ENCODE measurements around the gene RGR. TPM values are rescaled to one million over a fixed set of nuclear protein-coding genes. Genes with fewer than 3 reads are reported as not detected.

RGR gene
- total and polyA plus RNA-seq, 2 experiments from 2014 or later = not detected

DNA sequence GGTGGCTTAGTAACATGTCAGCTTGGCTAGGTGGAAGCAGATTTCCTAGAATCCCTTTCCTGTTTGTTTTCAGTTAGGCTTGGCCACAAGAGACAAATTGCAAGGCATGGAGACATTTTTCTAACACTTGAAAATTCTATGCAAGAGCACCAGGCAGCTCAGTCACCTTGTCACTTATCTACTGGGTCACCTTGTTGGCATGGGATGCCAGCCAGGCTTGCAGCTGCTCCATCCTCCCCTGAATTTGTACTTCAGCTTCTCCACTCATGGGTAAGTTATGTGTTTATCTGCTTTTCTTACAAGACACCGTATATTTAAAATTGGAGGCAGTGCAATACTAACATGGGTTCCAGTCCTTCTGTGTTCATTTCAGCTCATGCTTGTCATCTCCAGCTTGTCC, 43.3 kb downstream of the RGR start (continued):
- TF ChIP-seq, protein P1, sequence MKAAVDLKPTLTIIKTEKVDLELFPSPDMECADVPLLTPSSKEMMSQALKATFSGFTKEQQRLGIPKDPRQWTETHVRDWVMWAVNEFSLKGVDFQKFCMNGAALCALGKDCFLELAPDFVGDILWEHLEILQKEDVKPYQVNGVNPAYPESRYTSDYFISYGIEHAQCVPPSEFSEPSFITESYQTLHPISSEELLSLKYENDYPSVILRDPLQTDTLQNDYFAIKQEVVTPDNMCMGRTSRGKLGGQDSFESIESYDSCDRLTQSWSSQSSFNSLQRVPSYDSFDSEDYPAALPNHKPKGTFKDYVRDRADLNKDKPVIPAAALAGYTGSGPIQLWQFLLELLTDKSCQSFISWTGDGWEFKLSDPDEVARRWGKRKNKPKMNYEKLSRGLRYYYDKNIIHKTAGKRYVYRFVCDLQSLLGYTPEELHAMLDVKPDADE (IDR thresholded peaks at IDR 0.05) = no peak
- TF ChIP-seq EZH2 (IDR thresholded peaks at IDR 0.05; ENCODE audit: low read depth, unreplicated experiment) (no peak), POLR2AphosphoS5 (IDR thresholded peaks at IDR 0.05; ENCODE audit: low read depth) (no peak), STAT1 (IDR thresholded peaks at IDR 0.05; ENCODE audit: unreplicated experiment) (no peak), EZH2phosphoT487 (IDR thresholded peaks at IDR 0.05; ENCODE audit: unreplicated experiment) (no peak), JUNB (IDR thresholded peaks at IDR 0.05; ENCODE audit: unreplicated experiment) (no peak)
- TF ChIP-seq, protein P2, sequence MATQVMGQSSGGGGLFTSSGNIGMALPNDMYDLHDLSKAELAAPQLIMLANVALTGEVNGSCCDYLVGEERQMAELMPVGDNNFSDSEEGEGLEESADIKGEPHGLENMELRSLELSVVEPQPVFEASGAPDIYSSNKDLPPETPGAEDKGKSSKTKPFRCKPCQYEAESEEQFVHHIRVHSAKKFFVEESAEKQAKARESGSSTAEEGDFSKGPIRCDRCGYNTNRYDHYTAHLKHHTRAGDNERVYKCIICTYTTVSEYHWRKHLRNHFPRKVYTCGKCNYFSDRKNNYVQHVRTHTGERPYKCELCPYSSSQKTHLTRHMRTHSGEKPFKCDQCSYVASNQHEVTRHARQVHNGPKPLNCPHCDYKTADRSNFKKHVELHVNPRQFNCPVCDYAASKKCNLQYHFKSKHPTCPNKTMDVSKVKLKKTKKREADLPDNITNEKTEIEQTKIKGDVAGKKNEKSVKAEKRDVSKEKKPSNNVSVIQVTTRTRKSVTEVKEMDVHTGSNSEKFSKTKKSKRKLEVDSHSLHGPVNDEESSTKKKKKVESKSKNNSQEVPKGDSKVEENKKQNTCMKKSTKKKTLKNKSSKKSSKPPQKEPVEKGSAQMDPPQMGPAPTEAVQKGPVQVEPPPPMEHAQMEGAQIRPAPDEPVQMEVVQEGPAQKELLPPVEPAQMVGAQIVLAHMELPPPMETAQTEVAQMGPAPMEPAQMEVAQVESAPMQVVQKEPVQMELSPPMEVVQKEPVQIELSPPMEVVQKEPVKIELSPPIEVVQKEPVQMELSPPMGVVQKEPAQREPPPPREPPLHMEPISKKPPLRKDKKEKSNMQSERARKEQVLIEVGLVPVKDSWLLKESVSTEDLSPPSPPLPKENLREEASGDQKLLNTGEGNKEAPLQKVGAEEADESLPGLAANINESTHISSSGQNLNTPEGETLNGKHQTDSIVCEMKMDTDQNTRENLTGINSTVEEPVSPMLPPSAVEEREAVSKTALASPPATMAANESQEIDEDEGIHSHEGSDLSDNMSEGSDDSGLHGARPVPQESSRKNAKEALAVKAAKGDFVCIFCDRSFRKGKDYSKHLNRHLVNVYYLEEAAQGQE (IDR thresholded peaks at IDR 0.05; ENCODE audit: unreplicated experiment) = no peak

DNA sequence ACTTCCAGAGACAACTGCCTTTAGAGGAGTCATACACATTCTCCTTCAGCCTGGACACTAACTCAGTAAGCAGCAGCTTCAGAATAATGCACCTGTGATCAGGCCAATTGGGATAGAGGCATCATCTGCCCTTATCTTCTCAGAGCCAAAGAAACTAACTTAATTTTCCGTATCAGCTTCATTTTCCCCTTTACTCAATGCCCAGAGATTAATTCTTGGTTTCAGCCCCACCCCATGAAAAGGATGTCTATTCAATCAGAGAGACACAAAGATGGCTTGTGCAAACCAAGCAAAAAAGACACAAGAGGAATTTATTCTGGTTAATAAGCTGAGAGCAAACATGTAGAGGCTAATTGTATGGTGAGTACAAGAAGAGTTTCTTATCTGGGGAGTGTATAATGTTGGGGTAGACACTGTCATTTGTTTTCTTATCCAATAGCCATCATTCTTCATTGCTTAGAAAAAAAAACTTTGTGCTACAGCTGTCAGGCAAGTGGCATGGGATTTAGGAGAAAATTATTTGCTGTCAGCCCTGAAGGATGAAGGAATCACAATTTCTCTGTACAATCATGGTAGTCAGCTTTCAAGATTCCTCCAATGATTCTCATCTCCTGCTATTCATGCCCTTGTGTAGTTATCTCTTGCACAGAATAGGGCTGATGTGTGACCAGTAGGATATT, 44.8 kb downstream of the RGR start:
- ATAC-seq (no peak), DNase-seq (ENCODE audit: low spot score) (no peak)
- no peak overlapping the region for H3K4me3 Mint-ChIP-seq
- Histone ChIP-seq H3K36me3 (ENCODE audit: insufficient read depth) (no peaks in the 10 kb centered on the region), H3F3A (replicated peaks; ENCODE audit: low read depth) (no peaks in the 10 kb centered on the region), H3K27ac (ENCODE audit: low read depth) (no peak overlapping the region), H3K4me3 (no peak overlapping the region), H3K27me3 (ENCODE audit: insufficient read depth) (no peaks in the 10 kb centered on the region), H3K79me2 (replicated peaks; ENCODE audit: insufficient read depth) (no peaks in the 10 kb centered on the region), H3K4me2 (no peak overlapping the region), H3K9me2 (ENCODE audit: insufficient read depth) (no peaks in the 10 kb centered on the region), H3K4me1 (ENCODE audit: insufficient read depth) (peaks cover 6% of the 10 kb centered on the region; the same call in 1 of the 2 replicates), H4K20me1 (replicated peaks; ENCODE audit: insufficient read depth) (no peaks in the 10 kb centered on the region), H2AFZ (no peak overlapping the region)
- H3K27me3 Mint-ChIP-seq (ENCODE audit: insufficient read depth, low read depth, poor library complexity) = peaks cover 6% of the 10 kb centered on the region
- H3K36me3 Mint-ChIP-seq (ENCODE audit: low read depth) = no peaks in the 10 kb centered on the region
- no peak overlapping the region for H3K27ac Mint-ChIP-seq
- H3K9me3 Mint-ChIP-seq = no peaks in the 10 kb centered on the region
- peaks cover 7% of the 10 kb centered on the region for H3K4me1 Mint-ChIP-seq
- TF ChIP-seq NANOG (IDR thresholded peaks at IDR 0.05; ENCODE audit: borderline replicate concordance) = no peak
- TF ChIP-seq, protein P2 (IDR thresholded peaks at IDR 0.05; ENCODE audit: unreplicated experiment) = no peak
- TF ChIP-seq, protein P3, sequence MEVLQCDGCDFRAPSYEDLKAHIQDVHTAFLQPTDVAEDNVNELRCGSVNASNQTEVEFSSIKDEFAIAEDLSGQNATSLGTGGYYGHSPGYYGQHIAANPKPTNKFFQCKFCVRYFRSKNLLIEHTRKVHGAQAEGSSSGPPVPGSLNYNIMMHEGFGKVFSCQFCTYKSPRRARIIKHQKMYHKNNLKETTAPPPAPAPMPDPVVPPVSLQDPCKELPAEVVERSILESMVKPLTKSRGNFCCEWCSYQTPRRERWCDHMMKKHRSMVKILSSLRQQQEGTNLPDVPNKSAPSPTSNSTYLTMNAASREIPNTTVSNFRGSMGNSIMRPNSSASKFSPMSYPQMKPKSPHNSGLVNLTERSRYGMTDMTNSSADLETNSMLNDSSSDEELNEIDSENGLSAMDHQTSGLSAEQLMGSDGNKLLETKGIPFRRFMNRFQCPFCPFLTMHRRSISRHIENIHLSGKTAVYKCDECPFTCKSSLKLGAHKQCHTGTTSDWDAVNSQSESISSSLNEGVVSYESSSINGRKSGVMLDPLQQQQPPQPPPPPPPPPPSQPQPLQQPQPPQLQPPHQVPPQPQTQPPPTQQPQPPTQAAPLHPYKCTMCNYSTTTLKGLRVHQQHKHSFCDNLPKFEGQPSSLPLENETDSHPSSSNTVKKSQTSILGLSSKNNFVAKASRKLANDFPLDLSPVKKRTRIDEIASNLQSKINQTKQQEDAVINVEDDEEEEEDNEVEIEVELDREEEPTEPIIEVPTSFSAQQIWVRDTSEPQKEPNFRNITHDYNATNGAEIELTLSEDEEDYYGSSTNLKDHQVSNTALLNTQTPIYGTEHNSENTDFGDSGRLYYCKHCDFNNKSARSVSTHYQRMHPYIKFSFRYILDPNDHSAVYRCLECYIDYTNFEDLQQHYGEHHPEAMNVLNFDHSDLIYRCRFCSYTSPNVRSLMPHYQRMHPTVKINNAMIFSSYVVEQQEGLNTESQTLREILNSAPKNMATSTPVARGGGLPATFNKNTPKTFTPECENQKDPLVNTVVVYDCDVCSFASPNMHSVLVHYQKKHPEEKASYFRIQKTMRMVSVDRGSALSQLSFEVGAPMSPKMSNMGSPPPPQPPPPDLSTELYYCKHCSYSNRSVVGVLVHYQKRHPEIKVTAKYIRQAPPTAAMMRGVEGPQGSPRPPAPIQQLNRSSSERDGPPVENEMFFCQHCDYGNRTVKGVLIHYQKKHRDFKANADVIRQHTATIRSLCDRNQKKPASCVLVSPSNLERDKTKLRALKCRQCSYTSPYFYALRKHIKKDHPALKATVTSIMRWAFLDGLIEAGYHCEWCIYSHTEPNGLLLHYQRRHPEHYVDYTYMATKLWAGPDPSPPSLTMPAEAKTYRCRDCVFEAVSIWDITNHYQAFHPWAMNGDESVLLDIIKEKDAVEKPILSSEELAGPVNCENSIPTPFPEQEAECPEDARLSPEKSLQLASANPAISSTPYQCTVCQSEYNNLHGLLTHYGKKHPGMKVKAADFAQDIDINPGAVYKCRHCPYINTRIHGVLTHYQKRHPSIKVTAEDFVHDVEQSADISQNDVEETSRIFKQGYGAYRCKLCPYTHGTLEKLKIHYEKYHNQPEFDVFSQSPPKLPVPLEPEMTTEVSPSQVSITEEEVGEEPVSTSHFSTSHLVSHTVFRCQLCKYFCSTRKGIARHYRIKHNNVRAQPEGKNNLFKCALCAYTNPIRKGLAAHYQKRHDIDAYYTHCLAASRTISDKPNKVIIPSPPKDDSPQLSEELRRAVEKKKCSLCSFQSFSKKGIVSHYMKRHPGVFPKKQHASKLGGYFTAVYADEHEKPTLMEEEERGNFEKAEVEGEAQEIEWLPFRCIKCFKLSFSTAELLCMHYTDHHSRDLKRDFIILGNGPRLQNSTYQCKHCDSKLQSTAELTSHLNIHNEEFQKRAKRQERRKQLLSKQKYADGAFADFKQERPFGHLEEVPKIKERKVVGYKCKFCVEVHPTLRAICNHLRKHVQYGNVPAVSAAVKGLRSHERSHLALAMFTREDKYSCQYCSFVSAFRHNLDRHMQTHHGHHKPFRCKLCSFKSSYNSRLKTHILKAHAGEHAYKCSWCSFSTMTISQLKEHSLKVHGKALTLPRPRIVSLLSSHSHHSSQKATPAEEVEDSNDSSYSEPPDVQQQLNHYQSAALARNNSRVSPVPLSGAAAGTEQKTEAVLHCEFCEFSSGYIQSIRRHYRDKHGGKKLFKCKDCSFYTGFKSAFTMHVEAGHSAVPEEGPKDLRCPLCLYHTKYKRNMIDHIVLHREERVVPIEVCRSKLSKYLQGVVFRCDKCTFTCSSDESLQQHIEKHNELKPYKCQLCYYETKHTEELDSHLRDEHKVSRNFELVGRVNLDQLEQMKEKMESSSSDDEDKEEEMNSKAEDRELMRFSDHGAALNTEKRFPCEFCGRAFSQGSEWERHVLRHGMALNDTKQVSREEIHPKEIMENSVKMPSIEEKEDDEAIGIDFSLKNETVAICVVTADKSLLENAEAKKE (CRISPR knock-in tag; IDR thresholded peaks at IDR 0.05) = no peak
- TF ChIP-seq CREB1 (CRISPR knock-in tag; IDR thresholded peaks at IDR 0.05; ENCODE audit: low read depth) = no peak
- no peak for TF ChIP-seq EZH2 (IDR thresholded peaks at IDR 0.05; ENCODE audit: low read depth, unreplicated experiment)
- no peak for TF ChIP-seq STAT1 (IDR thresholded peaks at IDR 0.05; ENCODE audit: unreplicated experiment)
